Dedifferentiated amniotic fluid mesenchymal stem cell (primary cell): ENCODE measurements around the gene DOCK3.
A peak's percentile ranks its signal among the peaks of the same experiment; 100 is the strongest.
"Not testable (repeated sequence)": the region's sequence is repeated elsewhere in the genome, so short reads cannot be mapped to it uniquely, and the experiment has no call there.

Source experiments
- DNase-seq: peaks from one replicate; pipeline ENCODE4 v3.0.0-alpha.2; 2016; ENCODE audit errors: extremely low spot score

Gene DOCK3

GRCh38 chr3:51099794-51100535 lies 425.2 kb downstream of the DOCK3 start:
- DNase-seq, result peak; percentile 65

GRCh38 chr3:51100536-51100851 lies 425.8 kb downstream of the DOCK3 start:
- no peak for DNase-seq

- no peak for DNase-seq
Measured at GRCh38 chr3:51102396-51102795, 427.7 kb downstream of the DOCK3 start.

GRCh38 chr3:51106242-51106876 lies 431.6 kb downstream of the DOCK3 start:
- no peak for DNase-seq

- DNase-seq, result no peak
Measured at GRCh38 chr3:51110586-51110985, 435.9 kb downstream of the DOCK3 start.

GRCh38 chr3:51122944-51123343 lies 448.2 kb downstream of the DOCK3 start:
- DNase-seq, result no peak

GRCh38 chr3:51123531-51123930 lies 448.8 kb downstream of the DOCK3 start:
- no peak for DNase-seq

- not testable (repeated sequence) for DNase-seq
Measured at GRCh38 chr3:51131607-51132006, 456.9 kb downstream of the DOCK3 start.

GRCh38 chr3:51137715-51138114 lies 463.0 kb downstream of the DOCK3 start:
- DNase-seq, result no peak

- DNase-seq, result no peak
Measured at GRCh38 chr3:51139616-51140015, 464.9 kb downstream of the DOCK3 start.

GRCh38 chr3:51141573-51141972 lies 466.8 kb downstream of the DOCK3 start:
- no peak for DNase-seq

GRCh38 chr3:51145811-51146585 lies 471.3 kb downstream of the DOCK3 start:
- DNase-seq, result no peak

- DNase-seq, result no peak
Measured at GRCh38 chr3:51146781-51147180, 472.1 kb downstream of the DOCK3 start.

GRCh38 chr3:51156147-51156546 lies 481.4 kb downstream of the DOCK3 start:
- DNase-seq, result no peak

- no peak for DNase-seq
Measured at GRCh38 chr3:51163051-51163450, 488.3 kb downstream of the DOCK3 start.

- DNase-seq, result no peak
Measured at GRCh38 chr3:51173518-51174271, 499.0 kb downstream of the DOCK3 start.

GRCh38 chr3:51176923-51177322 lies 502.2 kb downstream of the DOCK3 start:
- no peak for DNase-seq

- DNase-seq, result not testable (repeated sequence)
Measured at GRCh38 chr3:51186446-51186845, 511.7 kb downstream of the DOCK3 start.

- DNase-seq, result no peak
Measured at GRCh38 chr3:51190199-51190598, 515.5 kb downstream of the DOCK3 start.

- DNase-seq, result no peak
Measured at GRCh38 chr3:51190827-51191226, 516.1 kb downstream of the DOCK3 start.

GRCh38 chr3:51191768-51192167 lies 517.0 kb downstream of the DOCK3 start:
- no peak for DNase-seq

- no peak for DNase-seq
Measured at GRCh38 chr3:51198477-51198876, 523.8 kb downstream of the DOCK3 start.
